Measurements from ENCODE around the gene PAQR5. TPM values are rescaled to one million over a fixed set of nuclear protein-coding genes. Genes with fewer than 3 reads are reported as not detected.
A peak's percentile ranks its signal among the peaks of the same experiment; 100 is the strongest.

Gene PAQR5
- total RNA-seq, 2 donors from 2014 or later: 43.6 to 55.6 TPM

- H3K36me3 ChIP-seq (ENCODE audit: control insufficient read depth, insufficient read depth, low read length): peaks cover 20% of the 10 kb centered on the region
- H3K27ac ChIP-seq (ENCODE audit: low read depth, low read length): no peak overlapping the region
- no peaks in the 10 kb centered on the region for H3K4me1 ChIP-seq (ENCODE audit: control insufficient read depth, insufficient read depth, low read length)
- H3K27me3 Mint-ChIP-seq (ENCODE audit: insufficient read depth): no peaks in the 10 kb centered on the region
- H3K9ac ChIP-seq (ENCODE audit: extremely low read depth, low read length, poor library complexity, severe bottlenecking): no peak overlapping the region
- peaks cover 16% of the 10 kb centered on the region for H3K36me3 Mint-ChIP-seq (ENCODE audit: low read depth)
- TF ChIP-seq CTCF (conservative IDR thresholded peaks at IDR 0.05): no peak
- no peaks in the 10 kb centered on the region for H3K27me3 ChIP-seq (ENCODE audit: control insufficient read depth, insufficient read depth, low read length, poor library complexity, severe bottlenecking)
- no peak overlapping the region for H3K4me3 ChIP-seq (ENCODE audit: low read length)
- H3K27ac Mint-ChIP-seq: no peak overlapping the region
- 80 to 85% methylated on average over 1 to 4 of the region's 4 CpGs for WGBS, 2 experiments (ENCODE audit: insufficient coverage in 1 of 2, insufficient read length in 1 of 2)
- H3K9me3 ChIP-seq (ENCODE audit: control insufficient read depth, low read length): no peaks in the 10 kb centered on the region
- peaks cover 7% of the 10 kb centered on the region for H3K4me1 Mint-ChIP-seq
- H3K9me3 Mint-ChIP-seq: no peaks in the 10 kb centered on the region
- DNase-seq: no peak
- H3K4me3 Mint-ChIP-seq: no peak overlapping the region
Measured at GRCh38 chr15:69392352-69392751, 93.6 kb downstream of the PAQR5 start.

- DNase-seq: no peak
- Histone ChIP-seq H3K9me3 (ENCODE audit: control insufficient read depth, low read length) (no peaks in the 10 kb centered on the region), H3K4me3 (ENCODE audit: low read length) (no peak overlapping the region), H3K9ac (ENCODE audit: extremely low read depth, low read length, poor library complexity, severe bottlenecking) (no peak overlapping the region), H3K4me1 (ENCODE audit: control insufficient read depth, insufficient read depth, low read length) (no peaks in the 10 kb centered on the region), H3K27me3 (ENCODE audit: control insufficient read depth, insufficient read depth, low read length, poor library complexity, severe bottlenecking) (no peaks in the 10 kb centered on the region), H3K36me3 (ENCODE audit: control insufficient read depth, insufficient read depth, low read length) (peaks cover 34% of the 10 kb centered on the region), H3K27ac (ENCODE audit: low read depth, low read length) (no peak overlapping the region)
- Mint-ChIP-seq H3K4me3 (no peak overlapping the region), H3K27ac (no peak overlapping the region), H3K4me1 (peaks cover 7% of the 10 kb centered on the region), H3K27me3 (ENCODE audit: insufficient read depth) (no peaks in the 10 kb centered on the region), H3K9me3 (no peaks in the 10 kb centered on the region), H3K36me3 (ENCODE audit: low read depth) (peaks cover 19% of the 10 kb centered on the region)
- WGBS, 2 experiments (ENCODE audit: insufficient coverage in 1 of 2, insufficient read length in 1 of 2): 89 to 95% methylated on average over 9 to 11 of the region's 11 CpGs
- TF ChIP-seq CTCF (conservative IDR thresholded peaks at IDR 0.05): no peak
Measured at GRCh38 chr15:69393831-69394491, 95.2 kb downstream of the PAQR5 start.

GRCh38 chr15:69394556-69395282 lies 96.0 kb downstream of the PAQR5 start:
- Histone ChIP-seq H3K36me3 (ENCODE audit: control insufficient read depth, insufficient read depth, low read length) (peaks cover 34% of the 10 kb centered on the region), H3K4me1 (ENCODE audit: control insufficient read depth, insufficient read depth, low read length) (no peaks in the 10 kb centered on the region), H3K9me3 (ENCODE audit: control insufficient read depth, low read length) (no peaks in the 10 kb centered on the region), H3K9ac (ENCODE audit: extremely low read depth, low read length, poor library complexity, severe bottlenecking) (no peak overlapping the region), H3K27ac (ENCODE audit: low read depth, low read length) (no peak overlapping the region), H3K4me3 (ENCODE audit: low read length) (no peak overlapping the region), H3K27me3 (ENCODE audit: control insufficient read depth, insufficient read depth, low read length, poor library complexity, severe bottlenecking) (no peaks in the 10 kb centered on the region)
- 36 to 39% methylated on average over 16 to 36 of the region's 36 CpGs for WGBS, 2 experiments (ENCODE audit: insufficient coverage in 1 of 2, insufficient read length in 1 of 2)
- DNase-seq: peak; percentile 97
- Mint-ChIP-seq H3K4me3 (no peak overlapping the region), H3K9me3 (no peaks in the 10 kb centered on the region), H3K4me1 (peaks cover 7% of the 10 kb centered on the region), H3K27me3 (ENCODE audit: insufficient read depth) (no peaks in the 10 kb centered on the region), H3K36me3 (ENCODE audit: low read depth) (peaks cover 21% of the 10 kb centered on the region), H3K27ac (no peak overlapping the region)
- peak; percentile 96 for TF ChIP-seq CTCF (conservative IDR thresholded peaks at IDR 0.05)
